ENCODE results near the gene CEP135. TPM values are rescaled to one million over a fixed set of nuclear protein-coding genes. Genes with fewer than 3 reads are reported as not detected.

The CEP135 gene
- total RNA-seq, 1 experiment from 2014 or later = 13.9 TPM

DNA sequence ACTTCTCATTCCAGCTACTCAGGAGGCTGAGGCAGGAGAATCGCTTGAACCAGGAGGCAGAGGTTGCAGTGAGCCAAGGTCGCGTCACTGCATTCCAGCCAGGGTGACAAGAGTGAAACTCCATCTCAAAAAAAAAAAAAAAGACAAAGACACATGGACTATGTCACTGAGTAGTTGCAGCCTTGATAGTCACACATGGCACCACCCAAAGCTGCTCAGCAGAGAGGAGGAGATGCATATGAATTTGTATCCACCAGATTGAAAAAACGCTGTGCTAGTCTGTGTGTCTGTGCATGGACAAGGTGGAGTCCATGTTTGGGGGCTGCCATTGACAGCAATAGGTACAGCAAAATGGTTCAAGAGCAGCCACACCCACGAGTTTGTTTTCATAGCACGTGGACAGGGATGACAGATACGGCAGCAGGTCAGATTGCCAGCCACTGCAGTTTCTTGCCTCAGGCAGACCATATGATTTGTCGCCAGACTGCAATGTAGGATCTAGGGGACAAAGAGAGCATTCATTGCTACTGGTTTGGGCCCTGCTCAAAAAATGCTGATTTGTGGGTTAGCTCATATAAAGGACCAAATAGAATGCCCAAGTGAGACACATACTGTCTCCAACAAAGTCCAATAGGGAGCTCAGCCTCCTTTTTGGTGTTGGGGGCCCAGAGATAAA is 89.9 kb downstream of the CEP135 start:
- Histone ChIP-seq H3K23ac (ENCODE audit: insufficient read length, low read depth, low read length) (no peak overlapping the region), H3K4ac (ENCODE audit: low read depth, low read length) (no peak overlapping the region), H4K8ac (replicated peaks; ENCODE audit: insufficient read length, low read depth, low read length) (no peak overlapping the region), H4K20me1 (ENCODE audit: control insufficient read depth, insufficient read depth, insufficient read length) (no peaks in the 10 kb centered on the region), H3K4me2 (ENCODE audit: insufficient read depth, insufficient read length, low read length) (no peak overlapping the region), H2AK5ac (ENCODE audit: insufficient read length, low read length) (no peak overlapping the region), H3K56ac (ENCODE audit: insufficient read length, low read depth, low read length) (no peak overlapping the region), H2BK15ac (ENCODE audit: low read depth, low read length) (no peak overlapping the region), H3K27me3 (ENCODE audit: insufficient read depth, low read length) (no peaks in the 10 kb centered on the region), H2BK5ac (ENCODE audit: insufficient read length, low read length) (no peak overlapping the region), H3K9me3 (ENCODE audit: control insufficient read depth, low read depth, low read length) (no peaks in the 10 kb centered on the region), H2AFZ (ENCODE audit: low read length) (no peak overlapping the region), H3K18ac (ENCODE audit: insufficient read length, low read depth, low read length) (no peak overlapping the region), H3K27ac (ENCODE audit: insufficient read length, low read depth, low read length) (no peak overlapping the region), H2BK20ac (ENCODE audit: low read depth, low read length, poor library complexity, severe bottlenecking) (no peak overlapping the region), H3K4me1 (ENCODE audit: insufficient read depth, low read length) (peaks cover 7% of the 10 kb centered on the region; the same call in 1 of the 2 replicates), H3K9ac (ENCODE audit: extremely low read depth, insufficient read length, low read length) (no peak overlapping the region), H3K79me1 (ENCODE audit: insufficient read depth, low read depth, low read length, poor library complexity, severe bottlenecking) (no peaks in the 10 kb centered on the region), H3K23me2 (ENCODE audit: insufficient read length, low read depth, low read length, poor library complexity, severe bottlenecking) (no peaks in the 10 kb centered on the region), H3T11ph (ENCODE audit: low read length) (no peak overlapping the region), H4K5ac (ENCODE audit: insufficient read length, low read depth, low read length) (no peak overlapping the region), H3K79me2 (ENCODE audit: insufficient read depth, low read length) (no peaks in the 10 kb centered on the region), H3K14ac (ENCODE audit: insufficient read depth, low read length) (no peak overlapping the region), H4K91ac (ENCODE audit: insufficient read length, low read depth, low read length) (no peak overlapping the region), H2BK120ac (ENCODE audit: low read depth, low read length, poor library complexity, severe bottlenecking) (no peak overlapping the region), H2BK12ac (ENCODE audit: insufficient read length, low read depth, low read length) (no peak overlapping the region)
- WGBS (ENCODE audit: extremely low coverage, insufficient read length, low lambda C conversion rate) = no CpG with 5 or more reads among the region's 8 CpGs
- no peaks in the 10 kb centered on the region for H3K36me3 Mint-ChIP-seq (ENCODE audit: insufficient read depth in 1 of 3, low read depth in 3 of 3)
- DNase-seq = no peak
- peak overlapping the region in 1 of 3 experiments; percentile 65; a peak in 1 of 7 replicates for H3K27ac Mint-ChIP-seq
- no peaks in the 10 kb centered on the region; the same call in none of the 2 replicates for H3K27me3 Mint-ChIP-seq (ENCODE audit: low read depth)
- no peak overlapping the region for H3K4me3 Mint-ChIP-seq
- H3K4me1 Mint-ChIP-seq = peaks cover 13% of the 10 kb centered on the region in 2 experiments
- H3K9me3 Mint-ChIP-seq = no peaks in the 10 kb centered on the region; a peak in 1 of 5 replicates
- TF ChIP-seq, protein P1, sequence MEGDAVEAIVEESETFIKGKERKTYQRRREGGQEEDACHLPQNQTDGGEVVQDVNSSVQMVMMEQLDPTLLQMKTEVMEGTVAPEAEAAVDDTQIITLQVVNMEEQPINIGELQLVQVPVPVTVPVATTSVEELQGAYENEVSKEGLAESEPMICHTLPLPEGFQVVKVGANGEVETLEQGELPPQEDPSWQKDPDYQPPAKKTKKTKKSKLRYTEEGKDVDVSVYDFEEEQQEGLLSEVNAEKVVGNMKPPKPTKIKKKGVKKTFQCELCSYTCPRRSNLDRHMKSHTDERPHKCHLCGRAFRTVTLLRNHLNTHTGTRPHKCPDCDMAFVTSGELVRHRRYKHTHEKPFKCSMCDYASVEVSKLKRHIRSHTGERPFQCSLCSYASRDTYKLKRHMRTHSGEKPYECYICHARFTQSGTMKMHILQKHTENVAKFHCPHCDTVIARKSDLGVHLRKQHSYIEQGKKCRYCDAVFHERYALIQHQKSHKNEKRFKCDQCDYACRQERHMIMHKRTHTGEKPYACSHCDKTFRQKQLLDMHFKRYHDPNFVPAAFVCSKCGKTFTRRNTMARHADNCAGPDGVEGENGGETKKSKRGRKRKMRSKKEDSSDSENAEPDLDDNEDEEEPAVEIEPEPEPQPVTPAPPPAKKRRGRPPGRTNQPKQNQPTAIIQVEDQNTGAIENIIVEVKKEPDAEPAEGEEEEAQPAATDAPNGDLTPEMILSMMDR (conservative IDR thresholded peaks at IDR 0.05) = no peak

Measured in H9 (cell line).